CD4-positive, alpha-beta T cell treated with Interleukin-17A for 1 hour (primary cell): ENCODE results near the gene HBZ.
"Not testable (repeated sequence)": the region's sequence is repeated elsewhere in the genome, so short reads cannot be mapped to it uniquely, and the experiment has no call there.

Experiments
- DNase-seq: peaks from one replicate; pipeline ENCODE4 v3.0.0-alpha.2; 2020

Gene HBZ

GRCh38 chr16:165539-166374, 13.3 kb downstream of the HBZ start, which contains the start of gene HBM:
TSS of gene HBM (plus strand) at chr16:165978. CDS start at chr16:165998, 20 bp downstream.
- DNase-seq: no peak

GRCh38 chr16:166375-167121, 14.1 kb downstream of the HBZ start:
- no peak for DNase-seq

- no peak for DNase-seq
These were observed 14.8 kb downstream of the HBZ start for GRCh38 chr16:167122-167690.

GRCh38 chr16:168424-168823, 16.0 kb downstream of the HBZ start:
- DNase-seq: no peak

- no peak for DNase-seq
These were observed 16.6 kb downstream of the HBZ start for GRCh38 chr16:169014-169413.

- not testable (repeated sequence) for DNase-seq
These were observed 17.7 kb downstream of the HBZ start for GRCh38 chr16:170088-170507.

- DNase-seq: no peak
These were observed 18.3 kb downstream of the HBZ start for GRCh38 chr16:170788-171187.

- not testable (repeated sequence) for DNase-seq
These were observed 20.0 kb downstream of the HBZ start, which contains the start of gene HBA2 for GRCh38 chr16:172374-172941. TSS of gene HBA2 (plus strand) at chr16:172876. CDS start at chr16:172913, 37 bp downstream.

GRCh38 chr16:173211-173854, 20.9 kb downstream of the HBZ start:
- DNase-seq: not testable (repeated sequence)

- DNase-seq: not testable (repeated sequence)
These were observed 21.7 kb downstream of the HBZ start for GRCh38 chr16:173928-174769.

- no peak for DNase-seq
These were observed 22.8 kb downstream of the HBZ start for GRCh38 chr16:175011-175949.

GRCh38 chr16:176006-176405, 23.6 kb downstream of the HBZ start:
- DNase-seq: not testable (repeated sequence)

GRCh38 chr16:176477-177382, 24.3 kb downstream of the HBZ start, which contains the start of gene HBA1:
TSS of gene HBA1 (plus strand) at chr16:176680. CDS start at chr16:176717, 37 bp downstream.
- DNase-seq: not testable (repeated sequence)

- DNase-seq: no peak
These were observed 25.0 kb downstream of the HBZ start for GRCh38 chr16:177394-177822.

GRCh38 chr16:177981-178667, 25.7 kb downstream of the HBZ start:
- no peak for DNase-seq

GRCh38 chr16:178668-179015, 26.2 kb downstream of the HBZ start:
- no peak for DNase-seq

GRCh38 chr16:179211-180092, 27.0 kb downstream of the HBZ start:
- no peak for DNase-seq
